Measurements from ENCODE around the gene WBP11.

WBP11 gene

GRCh38 chr12:14824012-14824634 is 20.8 kb upstream of the WBP11 start:
- no peak for DNase-seq

- DNase-seq, result no peak
Measured at GRCh38 chr12:14814014-14814413, 10.7 kb upstream of the WBP11 start, which contains the start of gene SMCO3. Gene SMCO3, minus strand, starts transcription at chr12:14814182. Its CDS starts 7,502 bp downstream, at chr12:14806680.

DNA sequence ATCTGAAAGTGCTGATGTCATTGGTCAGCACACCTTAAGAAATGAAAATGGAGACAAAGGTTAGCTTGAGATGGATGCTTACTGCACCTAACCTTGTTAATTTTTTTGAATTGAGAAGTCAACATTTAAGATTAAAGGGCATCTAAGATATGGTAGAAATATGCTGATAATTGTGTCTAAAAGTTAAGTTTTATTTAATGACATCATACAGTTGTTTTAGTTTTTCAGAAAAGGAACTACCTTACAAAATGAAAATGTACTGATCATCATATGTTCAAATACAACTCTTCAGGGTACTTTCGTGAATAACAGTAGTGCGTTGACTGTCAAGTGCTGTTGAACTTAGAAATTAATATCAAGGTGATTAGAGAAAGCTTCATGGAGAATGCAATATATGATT is 8.2 kb upstream of the WBP11 start:
- DNase-seq, result no peak

GRCh38 chr12:14810953-14811483 is 7.7 kb upstream of the WBP11 start:
- DNase-seq, result no peak

- DNase-seq, result no peak
Measured at GRCh38 chr12:14810167-14810952, 7.1 kb upstream of the WBP11 start.

DNA sequence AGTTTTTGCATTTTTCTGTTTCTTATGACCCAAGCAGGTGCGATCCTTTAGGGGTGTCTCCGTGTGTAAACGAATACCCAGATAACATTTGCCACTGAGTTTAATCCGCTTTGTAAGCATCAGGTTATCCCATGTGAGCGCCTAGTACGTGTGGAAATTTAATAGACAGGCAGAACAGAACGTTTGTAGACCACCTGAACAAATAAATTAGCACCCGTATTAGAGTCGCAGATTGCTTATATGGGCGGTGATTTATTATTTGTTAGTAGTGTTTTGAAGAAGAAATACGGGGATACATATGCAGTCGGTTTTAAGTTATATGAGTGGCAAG is 517 bp upstream of the WBP11 start:
- no peak for DNase-seq

DNA sequence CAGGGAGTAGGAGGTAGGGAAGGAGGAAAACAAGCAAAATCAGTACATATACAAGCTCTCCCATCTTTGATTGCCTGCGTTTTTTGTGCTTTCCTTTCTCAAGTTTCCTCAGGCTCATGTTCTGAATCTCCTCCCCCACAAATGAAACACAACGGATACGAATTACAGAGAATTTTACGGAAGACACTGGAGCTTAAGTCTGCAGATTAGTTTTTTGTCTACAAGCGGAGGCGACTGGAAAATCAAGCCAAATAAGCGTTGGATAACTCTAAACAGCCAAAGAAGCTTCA is 612 bp downstream of the WBP11 start:
- no peak for DNase-seq

DNA sequence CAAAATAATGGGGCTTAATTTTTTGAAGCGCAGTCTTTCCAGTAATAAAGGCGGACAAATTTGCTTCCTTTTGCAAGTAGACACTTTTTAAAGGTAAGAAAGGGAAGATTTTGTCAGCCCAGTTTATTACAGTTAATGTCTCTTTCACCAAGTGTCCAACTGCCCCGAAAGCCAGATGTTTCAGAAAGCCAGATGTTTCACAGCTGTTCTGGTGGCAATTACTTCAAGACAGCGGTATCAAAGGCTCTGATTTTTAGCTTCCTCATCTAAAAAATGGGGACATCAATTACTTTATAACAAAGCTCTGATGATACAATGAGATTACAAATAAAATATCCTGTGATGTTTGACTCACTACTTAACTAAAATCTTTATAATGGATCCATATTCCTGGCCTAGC is 1.0 kb downstream of the WBP11 start:
- DNase-seq, result no peak

- no peak for DNase-seq
Measured at GRCh38 chr12:14795028-14795448, 8.2 kb downstream of the WBP11 start.

- no peak for DNase-seq
Measured at GRCh38 chr12:14785568-14785967, 17.7 kb downstream of the WBP11 start.

DNA sequence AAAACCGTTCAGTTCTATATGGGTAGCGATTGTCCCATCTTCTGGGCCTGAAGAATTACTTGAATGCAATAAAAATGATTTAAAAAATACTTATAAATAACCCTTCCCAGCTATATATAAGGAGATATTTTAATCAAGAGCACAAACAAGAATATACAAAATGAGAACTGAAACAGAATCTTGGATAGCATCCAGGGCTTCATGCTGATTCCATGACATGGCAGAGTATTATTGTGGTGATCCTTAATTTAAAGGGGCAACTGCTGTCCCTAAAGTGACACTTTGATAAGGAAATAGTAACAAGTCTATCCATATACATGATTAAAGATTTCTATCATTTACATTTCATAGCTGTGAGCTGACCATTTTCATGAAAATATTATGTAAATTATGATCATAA is 18.8 kb downstream of the WBP11 start:
- DNase-seq, result no peak

DNA sequence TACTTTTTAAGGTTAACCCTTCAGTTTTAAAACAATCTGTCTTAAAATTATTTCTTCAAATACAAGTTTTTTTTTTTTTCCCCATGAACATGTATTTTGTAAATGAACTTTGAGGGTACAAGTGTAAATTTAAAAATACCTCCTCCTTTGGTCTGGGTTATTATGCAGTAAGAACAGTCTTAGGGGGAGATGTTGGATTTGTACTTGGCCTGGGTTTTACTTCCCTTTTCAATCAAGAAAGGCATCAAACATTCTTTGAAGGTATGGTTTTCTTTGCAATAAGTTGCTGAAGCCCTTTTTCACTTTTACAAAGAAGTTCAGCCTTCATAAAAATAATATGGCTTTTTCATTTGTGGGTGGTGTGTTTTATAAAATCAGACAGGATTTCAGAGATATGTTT is 20.5 kb downstream of the WBP11 start:
- DNase-seq, result no peak

- no peak for DNase-seq
Measured at GRCh38 chr12:14781563-14781962, 21.7 kb downstream of the WBP11 start.

DNA sequence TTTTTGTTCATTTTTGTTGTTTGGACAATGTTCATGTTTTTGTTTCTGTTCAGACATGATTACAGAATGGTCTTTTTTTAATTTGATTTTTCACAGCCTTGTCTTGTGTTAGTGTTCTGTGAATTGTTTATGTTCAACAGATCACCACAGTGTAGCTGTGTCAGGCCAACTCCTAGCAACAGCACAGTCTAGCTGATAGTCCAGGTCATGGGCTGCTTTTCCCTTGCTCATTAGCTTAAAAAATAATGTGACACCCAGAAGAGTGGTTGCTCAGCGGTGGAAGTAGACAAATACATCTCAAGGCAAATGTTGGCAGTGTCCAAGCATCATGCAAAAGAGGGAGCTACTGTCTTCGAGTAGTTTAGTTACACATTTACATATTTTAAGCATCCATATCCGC is 22.4 kb downstream of the WBP11 start:
- no peak for DNase-seq

- DNase-seq, result no peak
Measured at GRCh38 chr12:14779834-14780233, 23.4 kb downstream of the WBP11 start.

DNA sequence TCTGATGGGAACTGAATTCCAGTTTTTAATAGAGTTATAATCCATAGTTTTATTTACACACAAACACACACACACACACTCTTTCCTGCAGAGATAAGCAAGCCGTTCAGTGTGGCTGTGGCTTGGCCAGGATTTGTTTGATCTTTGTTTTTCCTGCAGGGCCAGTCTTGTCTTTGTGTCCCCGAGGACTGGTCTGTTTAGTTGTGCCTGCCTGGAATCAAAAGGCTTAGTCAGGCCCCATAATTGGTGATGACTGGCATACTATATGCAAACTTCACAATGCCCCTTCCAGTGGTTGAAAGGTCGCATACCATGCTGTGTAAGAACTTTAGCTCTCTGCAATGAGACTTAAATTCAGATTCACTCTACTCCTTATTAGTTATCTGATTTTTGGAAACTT is 26.0 kb downstream of the WBP11 start:
- no peak for DNase-seq

DNA sequence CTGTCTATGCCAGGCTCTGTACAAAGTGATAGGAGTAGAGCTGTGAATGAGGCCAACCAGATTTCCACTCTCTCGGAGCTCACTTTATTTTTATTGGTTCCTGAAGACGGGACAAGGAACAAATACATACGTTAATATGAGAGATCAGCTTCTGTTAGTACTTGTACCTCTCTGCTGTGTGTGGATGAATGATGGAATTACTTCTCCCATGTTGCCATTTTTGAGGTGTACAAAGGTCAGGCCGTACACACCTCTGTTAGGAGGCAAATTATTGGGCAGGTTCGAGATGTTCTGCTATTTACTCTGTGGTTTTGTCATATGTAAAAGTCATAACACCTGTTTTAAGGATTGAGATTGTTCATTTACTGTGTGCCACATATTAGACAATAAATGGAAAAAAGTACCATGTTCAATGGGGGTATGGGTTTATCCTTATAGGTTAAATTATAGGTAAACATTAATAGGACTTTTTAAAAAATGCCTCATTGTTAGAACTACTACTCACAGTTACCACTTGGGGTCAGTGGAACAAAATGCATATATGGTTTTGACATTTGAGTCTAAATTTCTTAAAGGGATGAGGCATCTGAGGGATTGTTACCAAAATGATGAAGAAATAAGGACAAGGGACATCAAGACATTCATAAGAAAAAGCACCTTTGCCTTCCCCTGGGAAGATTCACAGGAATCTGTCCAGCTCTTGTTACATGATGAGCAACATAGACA is 26.9 kb downstream of the WBP11 start:
- DNase-seq, result no peak

DNA sequence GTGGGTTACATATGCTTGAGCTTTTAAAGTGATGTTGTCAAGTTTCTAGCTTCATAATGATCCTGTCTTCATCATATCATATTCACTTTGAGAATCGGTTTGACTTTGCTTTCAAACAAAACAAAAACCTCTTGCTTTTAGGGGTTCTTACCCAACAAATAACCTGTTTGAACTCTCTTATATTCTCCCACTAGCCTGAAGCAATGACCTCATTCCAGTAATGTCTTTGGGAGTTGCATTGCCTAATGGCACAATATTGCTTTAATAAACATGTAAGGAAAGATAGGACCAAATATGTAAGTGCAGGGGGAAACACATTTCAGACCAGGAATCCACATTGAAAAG is 27.7 kb downstream of the WBP11 start:
- no peak for DNase-seq

GRCh38 chr12:14774906-14775635 is 28.2 kb downstream of the WBP11 start:
- DNase-seq, result peak in 13 of 51 donors; percentile 18 to 63 (median 42)

GRCh38 chr12:14774074-14774905 is 29.0 kb downstream of the WBP11 start:
- DNase-seq, result peak; percentile 31 to 96 (median 85)

- peak in 5 of 51 donors; percentile 14 to 58 (median 35) for DNase-seq
Measured at GRCh38 chr12:14773685-14774073, 29.6 kb downstream of the WBP11 start.

Data from hypothalamus (tissue), 51 donors.